ENCODE data around the gene UBE2QL1. TPM values are rescaled to one million over a fixed set of nuclear protein-coding genes. Genes with fewer than 3 reads are reported as not detected.

The UBE2QL1 gene
- total RNA-seq, 1 experiment from 2014 or later = 2.6 TPM

- no peak overlapping the region for H3K27ac ChIP-seq (ENCODE audit: low read depth, low read length, poor library complexity, severe bottlenecking)
- peaks cover 9% of the 10 kb centered on the region for H3K27me3 ChIP-seq (replicated peaks; ENCODE audit: insufficient read depth, low read depth, low read length, poor library complexity)
- ChIA-PET POLR2A (ENCODE audit: low non-redundant PET) (no interaction called here), CTCF (no interaction called here)
- no peaks in the 10 kb centered on the region for H3K36me3 ChIP-seq (ENCODE audit: insufficient read depth, low read length, poor library complexity, severe bottlenecking)
- H3K4me1 ChIP-seq (ENCODE audit: insufficient read depth, low read length, poor library complexity, severe bottlenecking) = peaks cover 1% of the 10 kb centered on the region
- H3K4me3 ChIP-seq (ENCODE audit: low read depth, low read length, poor library complexity, severe bottlenecking) = no peak overlapping the region
- intact Hi-C loops (cut with micrococcal nuclease; ENCODE audit: unreplicated experiment) = no loop called here
- DNase-seq (ENCODE audit: low spot score) = no peak
- TF ChIP-seq CTCF (conservative IDR thresholded peaks at IDR 0.05; ENCODE audit: low read depth, low read length) (no peak), EZH2 (IDR thresholded peaks at IDR 0.05; ENCODE audit: borderline replicate concordance, low read depth, low read length, poor library complexity, severe bottlenecking) (no peak)
- BruUV-seq (replicated peaks) = no TSS peak
- no peaks in the 10 kb centered on the region for H3K9me3 ChIP-seq (ENCODE audit: low read depth, low read length, poor library complexity, severe bottlenecking)
These were observed 43.1 kb upstream of the UBE2QL1 start for GRCh38 chr5:6405591-6405990.

GRCh38 chr5:6407558-6408259 lies 41.0 kb upstream of the UBE2QL1 start:
- ChIA-PET POLR2A (ENCODE audit: low non-redundant PET) (no interaction called here), CTCF (no interaction called here)
- H3K27me3 ChIP-seq (replicated peaks; ENCODE audit: insufficient read depth, low read depth, low read length, poor library complexity) = peaks cover 3% of the 10 kb centered on the region
- no peak for TF ChIP-seq CTCF (conservative IDR thresholded peaks at IDR 0.05; ENCODE audit: low read depth, low read length)
- no peak for TF ChIP-seq EZH2 (IDR thresholded peaks at IDR 0.05; ENCODE audit: borderline replicate concordance, low read depth, low read length, poor library complexity, severe bottlenecking)
- no peaks in the 10 kb centered on the region for H3K9me3 ChIP-seq (ENCODE audit: low read depth, low read length, poor library complexity, severe bottlenecking)
- no peak for DNase-seq (ENCODE audit: low spot score)
- H3K4me3 ChIP-seq (ENCODE audit: low read depth, low read length, poor library complexity, severe bottlenecking) = no peak overlapping the region
- H3K36me3 ChIP-seq (ENCODE audit: insufficient read depth, low read length, poor library complexity, severe bottlenecking) = no peaks in the 10 kb centered on the region
- no peak overlapping the region for H3K27ac ChIP-seq (ENCODE audit: low read depth, low read length, poor library complexity, severe bottlenecking)
- H3K4me1 ChIP-seq (ENCODE audit: insufficient read depth, low read length, poor library complexity, severe bottlenecking) = peaks cover 7% of the 10 kb centered on the region
- intact Hi-C loops (cut with micrococcal nuclease; ENCODE audit: unreplicated experiment) = no loop called here
- no TSS peak for BruUV-seq (replicated peaks)

DNA sequence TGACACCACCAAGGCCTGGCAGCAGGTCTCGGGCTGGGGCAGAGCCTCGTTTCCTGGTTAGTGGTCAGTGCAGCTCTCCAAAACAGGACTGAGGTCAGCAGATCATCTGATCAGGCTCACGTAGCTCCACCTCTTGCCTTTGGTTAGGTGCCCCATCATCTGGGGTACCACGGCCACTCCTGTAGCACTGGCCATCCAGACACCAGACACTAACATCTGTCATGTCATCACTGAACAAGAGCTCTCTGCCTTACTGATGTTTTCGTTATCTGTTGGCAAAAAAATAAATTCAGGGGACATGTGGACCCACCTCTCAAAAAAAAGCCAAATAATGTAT lies 40.4 kb upstream of the UBE2QL1 start:
- no peaks in the 10 kb centered on the region for H3K9me3 ChIP-seq (ENCODE audit: low read depth, low read length, poor library complexity, severe bottlenecking)
- TF ChIP-seq EZH2 (IDR thresholded peaks at IDR 0.05; ENCODE audit: borderline replicate concordance, low read depth, low read length, poor library complexity, severe bottlenecking) = no peak
- TF ChIP-seq CTCF (conservative IDR thresholded peaks at IDR 0.05; ENCODE audit: low read depth, low read length) = no peak
- H3K27me3 ChIP-seq (replicated peaks; ENCODE audit: insufficient read depth, low read depth, low read length, poor library complexity) = no peaks in the 10 kb centered on the region
- CTCF ChIA-PET = no interaction called here
- no peak for DNase-seq (ENCODE audit: low spot score)
- intact Hi-C loops (cut with micrococcal nuclease; ENCODE audit: unreplicated experiment) = no loop called here
- no peak overlapping the region for H3K27ac ChIP-seq (ENCODE audit: low read depth, low read length, poor library complexity, severe bottlenecking)
- no peak overlapping the region for H3K4me3 ChIP-seq (ENCODE audit: low read depth, low read length, poor library complexity, severe bottlenecking)
- POLR2A ChIA-PET (ENCODE audit: low non-redundant PET) = no interaction called here
- peaks cover 7% of the 10 kb centered on the region for H3K4me1 ChIP-seq (ENCODE audit: insufficient read depth, low read length, poor library complexity, severe bottlenecking)
- no TSS peak for BruUV-seq (replicated peaks)
- no peaks in the 10 kb centered on the region for H3K36me3 ChIP-seq (ENCODE audit: insufficient read depth, low read length, poor library complexity, severe bottlenecking)
